H9 (cell line): Measurements from ENCODE around the gene INCENP. TPM values are rescaled to one million over a fixed set of nuclear protein-coding genes. Genes with fewer than 3 reads are reported as not detected.

Experiments
- DNase-seq: peaks from one replicate; pipeline ENCODE4 v3.0.0-alpha.2; 2017
- H2AFZ ChIP-seq: one replicate; pipeline ENCODE4 v1.6.1; 2013; ENCODE audit warnings: mild to moderate bottlenecking, low read length, control low read depth, moderate library complexity
- H2AK5ac ChIP-seq: 2 replicates; pipeline ENCODE4 v1.6.1; 2013; ENCODE audit warnings: low read length, control low read depth, mixed read lengths; ENCODE audit not compliant: insufficient read length
- H2BK120ac ChIP-seq: one replicate; pipeline ENCODE4 v1.6.1; 2013; ENCODE audit warnings: low read depth, mild to moderate bottlenecking, low read length, control low read depth, inconsistent platforms; ENCODE audit not compliant: poor library complexity, severe bottlenecking
- H2BK12ac ChIP-seq: 2 replicates; pipeline ENCODE4 v1.6.1; 2013; ENCODE audit warnings: low read length, control low read depth, mixed read lengths, low read depth; ENCODE audit not compliant: insufficient read length
- H2BK15ac ChIP-seq: 2 replicates; pipeline ENCODE4 v1.6.1; 2013; ENCODE audit warnings: low read depth, low read length, control low read depth
- H2BK20ac ChIP-seq: one replicate; pipeline ENCODE4 v1.6.1; 2013; ENCODE audit warnings: low read depth, mild to moderate bottlenecking, low read length, control low read depth, inconsistent platforms; ENCODE audit not compliant: poor library complexity, severe bottlenecking
- H2BK5ac ChIP-seq: 2 replicates; pipeline ENCODE4 v1.6.1; 2013; ENCODE audit warnings: low read length, control low read depth, mixed read lengths; ENCODE audit not compliant: insufficient read length
- H3K14ac ChIP-seq: 2 replicates; pipeline ENCODE4 v1.6.1; 2013; ENCODE audit warnings: low read length, control low read depth; ENCODE audit not compliant: insufficient read depth
- H3K18ac ChIP-seq: 2 replicates; pipeline ENCODE4 v1.6.1; 2013; ENCODE audit warnings: low read depth, mild to moderate bottlenecking, mixed read lengths, low read length, control low read depth; ENCODE audit not compliant: insufficient read length
- H3K23ac ChIP-seq: 2 replicates; pipeline ENCODE4 v1.6.1; 2013; ENCODE audit warnings: low read length, control low read depth, mixed read lengths, low read depth; ENCODE audit not compliant: insufficient read length
- H3K23me2 ChIP-seq: 2 replicates; pipeline ENCODE4 v1.6.1; 2013; ENCODE audit warnings: low read depth, mild to moderate bottlenecking, mixed read lengths, low read length, control low read depth; ENCODE audit not compliant: insufficient read length, poor library complexity, severe bottlenecking
- H3K27ac ChIP-seq: 2 replicates; pipeline ENCODE4 v1.5.1; 2013; ENCODE audit warnings: low read length, control low read depth, mixed read lengths, low read depth; ENCODE audit not compliant: insufficient read length
- H3K27me3 ChIP-seq: 2 replicates; pipeline ENCODE4 v1.6.1; 2013; ENCODE audit warnings: low read length, control low read depth, inconsistent platforms; ENCODE audit not compliant: insufficient read depth
- H3K4ac ChIP-seq: 2 replicates; pipeline ENCODE4 v1.6.1; 2013; ENCODE audit warnings: low read depth, mild to moderate bottlenecking, control low read depth, inconsistent platforms, low read length, moderate library complexity
- H3K4me1 ChIP-seq: 2 replicates; pipeline ENCODE4 v1.6.1; 2013; ENCODE audit warnings: low read length, control low read depth, inconsistent platforms; ENCODE audit not compliant: insufficient read depth
- H3K4me2 ChIP-seq: 2 replicates; pipeline ENCODE4 v1.6.1; 2013; ENCODE audit warnings: low read length, control low read depth, mixed read lengths; ENCODE audit not compliant: insufficient read length, insufficient read depth
- H3K56ac ChIP-seq: 2 replicates; pipeline ENCODE4 v1.6.1; 2013; ENCODE audit warnings: low read depth, mild to moderate bottlenecking, mixed read lengths, low read length, control low read depth; ENCODE audit not compliant: insufficient read length
- H3K79me1 ChIP-seq: 2 replicates; pipeline ENCODE4 v1.6.1; 2013; ENCODE audit warnings: low read depth, mild to moderate bottlenecking, moderate library complexity, low read length, control low read depth, inconsistent platforms; ENCODE audit not compliant: insufficient read depth, poor library complexity, severe bottlenecking
- H3K79me2 ChIP-seq: 2 replicates; pipeline ENCODE4 v1.6.1; 2013; ENCODE audit warnings: low read length, control low read depth, inconsistent platforms; ENCODE audit not compliant: insufficient read depth
- H3K9ac ChIP-seq: 2 replicates; pipeline ENCODE4 v1.6.1; 2013; ENCODE audit warnings: low read length, control low read depth, mixed read lengths; ENCODE audit not compliant: insufficient read length; ENCODE audit errors: extremely low read depth
- H3K9me3 ChIP-seq: one replicate; pipeline ENCODE4 v1.6.1; 2013; ENCODE audit warnings: low read depth, low read length, inconsistent platforms; ENCODE audit not compliant: control insufficient read depth
- H3T11ph ChIP-seq: one replicate; pipeline ENCODE4 v1.6.1; 2013; ENCODE audit warnings: mild to moderate bottlenecking, low read length, control low read depth, inconsistent platforms
- H4K20me1 ChIP-seq: one replicate; pipeline ENCODE4 v1.6.1; 2013; ENCODE audit not compliant: control insufficient read depth, insufficient read length, insufficient read depth
- H4K5ac ChIP-seq: 2 replicates; pipeline ENCODE4 v1.6.1; 2013; ENCODE audit warnings: low read depth, mild to moderate bottlenecking, mixed read lengths, low read length, control low read depth; ENCODE audit not compliant: insufficient read length
- H4K8ac ChIP-seq: replicated peaks from 2 replicates; pipeline ENCODE4 v1.6.1; 2013; ENCODE audit warnings: low read length, control low read depth, mixed read lengths, low read depth; ENCODE audit not compliant: insufficient read length
- H4K91ac ChIP-seq: 2 replicates; pipeline ENCODE4 v1.6.1; 2013; ENCODE audit warnings: low read depth, mild to moderate bottlenecking, moderate library complexity, mixed read lengths, low read length, control low read depth; ENCODE audit not compliant: insufficient read length
- H3K27ac Mint-ChIP-seq, 3 experiments: 2 replicates in 2 of 3; 3 replicates in 1 of 3; pipeline ENCODE4 v1.8.0; 2020 to 2021; ENCODE audit warnings: mixed read lengths in 3 of 3, mild to moderate bottlenecking in 1 of 3, moderate library complexity in 1 of 3
- H3K27me3 Mint-ChIP-seq: 2 replicates; pipeline ENCODE4 v1.8.0; 2021; ENCODE audit warnings: low read depth, mild to moderate bottlenecking, moderate library complexity, mixed read lengths
- H3K36me3 Mint-ChIP-seq, 3 experiments: 2 replicates in 2 of 3; 3 replicates in 1 of 3; pipeline ENCODE4 v1.8.0; 2020 to 2021; ENCODE audit warnings: low read depth in 3 of 3, mixed read lengths in 3 of 3; ENCODE audit not compliant: insufficient read depth in 1 of 3
- H3K4me1 Mint-ChIP-seq, 2 experiments: 2 replicates each; pipeline ENCODE4 v1.8.0; 2020; ENCODE audit warnings: mixed read lengths in 2 of 2
- H3K4me3 Mint-ChIP-seq, 2 experiments: 2 replicates in 1 of 2; 3 replicates in 1 of 2; pipeline ENCODE4 v1.8.0; 2020 to 2021; ENCODE audit warnings: mild to moderate bottlenecking in 2 of 2, mixed read lengths in 2 of 2, moderate library complexity in 1 of 2
- H3K9me3 Mint-ChIP-seq, 2 experiments: 2 replicates in 1 of 2; 3 replicates in 1 of 2; pipeline ENCODE4 v1.8.0; 2020; ENCODE audit warnings: mild to moderate bottlenecking in 2 of 2, mixed read lengths in 2 of 2, moderate library complexity in 1 of 2
- WGBS: extraction: QIAGEN DNeasy Blood & Tissue Kit; methylation state at CpG from one replicate; pipeline ENCODE4 v1.1.7; 2013; ENCODE audit warnings: missing lambda C conversion rate, low lambda C conversion rate, mixed read lengths; ENCODE audit not compliant: insufficient read length; ENCODE audit errors: extremely low coverage; 5-methylcytosine and 5-hydroxymethylcytosine counted together
- total RNA-seq: library from RNA; stranded (reverse); gene quantifications from 2 replicates; pipeline ENCODE4 v1.2.1, GENCODE V29; 2021
- TF ChIP-seq, protein P1 (sequence below): fragments of 200-600 bp; sonication (generic); conservative IDR thresholded peaks from 3 replicates; pipeline ENCODE4 v1.8.0; 2021; ENCODE audit warnings: antibody characterized with exemption, mild to moderate bottlenecking

Gene INCENP
- total RNA-seq, 1 experiment from 2014 or later, result 99.9 TPM

DNA sequence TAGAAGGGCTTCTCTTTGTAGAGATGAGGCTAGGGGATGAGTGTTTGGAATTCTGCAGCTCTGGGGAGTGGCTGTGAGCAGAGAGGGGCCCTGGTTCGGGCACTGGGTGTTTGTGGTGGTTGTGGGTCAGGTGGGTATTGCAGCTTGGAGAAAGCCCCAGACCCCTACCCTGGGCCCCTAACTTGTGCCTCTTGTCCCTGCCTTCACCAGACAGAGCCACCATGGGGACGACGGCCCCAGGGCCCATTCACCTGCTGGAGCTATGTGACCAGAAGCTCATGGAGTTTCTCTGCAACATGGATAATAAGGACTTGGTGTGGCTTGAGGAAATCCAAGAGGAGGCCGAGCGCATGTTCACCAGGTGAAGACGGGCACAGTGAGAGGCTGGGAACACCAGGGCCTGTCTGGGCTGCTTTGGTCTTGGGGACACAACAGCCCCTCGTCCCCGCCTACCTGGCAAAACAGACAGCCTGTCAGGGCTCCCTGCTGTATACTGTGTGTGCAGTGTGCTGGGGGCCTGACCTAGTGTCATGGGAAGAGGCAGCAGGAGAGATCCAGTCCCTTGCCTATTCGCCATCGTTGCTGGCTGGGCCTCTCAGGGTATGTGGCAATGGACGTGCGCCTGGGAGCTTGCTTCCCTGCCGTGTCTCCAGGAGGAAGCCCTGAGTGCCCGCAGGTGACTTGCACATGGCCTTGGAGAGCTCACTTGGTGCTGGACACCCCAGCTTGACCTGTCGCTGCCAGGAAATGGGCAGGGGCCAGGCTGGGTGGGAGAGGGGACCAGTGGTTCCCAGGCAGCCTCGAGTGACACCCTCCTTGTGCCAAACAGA is 4.3 kb downstream of the INCENP start:
- peaks cover 15 to 22% of the 10 kb centered on the region in 2 experiments for H3K4me1 Mint-ChIP-seq
- H3K27ac Mint-ChIP-seq, result no peak overlapping the region
- no peak overlapping the region for H3K27ac ChIP-seq
- no peak overlapping the region for H4K91ac ChIP-seq
- H3K79me2 ChIP-seq, result peaks cover 42% of the 10 kb centered on the region; the same call in 1 of the 2 replicates
- no peak overlapping the region for H2BK15ac ChIP-seq
- H3K9me3 ChIP-seq, result no peaks in the 10 kb centered on the region
- no peak overlapping the region for H3K14ac ChIP-seq
- H2BK120ac ChIP-seq, result no peak overlapping the region
- H3K4me1 ChIP-seq, result peaks cover 2% of the 10 kb centered on the region; the same call in 1 of the 2 replicates
- H3K4me3 Mint-ChIP-seq, result no peak overlapping the region
- no peak overlapping the region for H3K56ac ChIP-seq
- no peak overlapping the region for H2AK5ac ChIP-seq
- H2AFZ ChIP-seq, result no peak overlapping the region
- H3T11ph ChIP-seq, result no peak overlapping the region
- peaks cover 8% of the 10 kb centered on the region for H3K23me2 ChIP-seq
- no peaks in the 10 kb centered on the region for H4K20me1 ChIP-seq
- no peaks in the 10 kb centered on the region for H3K27me3 ChIP-seq
- no peak overlapping the region for H3K4me2 ChIP-seq
- DNase-seq, result no peak
- no peak overlapping the region for H3K9ac ChIP-seq
- H4K8ac ChIP-seq, result no peak overlapping the region
- no CpG with 5 or more reads among the region's 16 CpGs for WGBS
- no peaks in the 10 kb centered on the region for H3K27me3 Mint-ChIP-seq
- H3K79me1 ChIP-seq, result peaks cover 18% of the 10 kb centered on the region
- TF ChIP-seq, protein P1, sequence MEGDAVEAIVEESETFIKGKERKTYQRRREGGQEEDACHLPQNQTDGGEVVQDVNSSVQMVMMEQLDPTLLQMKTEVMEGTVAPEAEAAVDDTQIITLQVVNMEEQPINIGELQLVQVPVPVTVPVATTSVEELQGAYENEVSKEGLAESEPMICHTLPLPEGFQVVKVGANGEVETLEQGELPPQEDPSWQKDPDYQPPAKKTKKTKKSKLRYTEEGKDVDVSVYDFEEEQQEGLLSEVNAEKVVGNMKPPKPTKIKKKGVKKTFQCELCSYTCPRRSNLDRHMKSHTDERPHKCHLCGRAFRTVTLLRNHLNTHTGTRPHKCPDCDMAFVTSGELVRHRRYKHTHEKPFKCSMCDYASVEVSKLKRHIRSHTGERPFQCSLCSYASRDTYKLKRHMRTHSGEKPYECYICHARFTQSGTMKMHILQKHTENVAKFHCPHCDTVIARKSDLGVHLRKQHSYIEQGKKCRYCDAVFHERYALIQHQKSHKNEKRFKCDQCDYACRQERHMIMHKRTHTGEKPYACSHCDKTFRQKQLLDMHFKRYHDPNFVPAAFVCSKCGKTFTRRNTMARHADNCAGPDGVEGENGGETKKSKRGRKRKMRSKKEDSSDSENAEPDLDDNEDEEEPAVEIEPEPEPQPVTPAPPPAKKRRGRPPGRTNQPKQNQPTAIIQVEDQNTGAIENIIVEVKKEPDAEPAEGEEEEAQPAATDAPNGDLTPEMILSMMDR, result no peak
- H3K9me3 Mint-ChIP-seq, result no peaks in the 10 kb centered on the region; a peak in 2 of 5 replicates
- no peak overlapping the region for H4K5ac ChIP-seq
- no peak overlapping the region for H3K4ac ChIP-seq
- peaks cover 46 to 66% (median 59%) of the 10 kb centered on the region in 3 experiments for H3K36me3 Mint-ChIP-seq
- H2BK20ac ChIP-seq, result no peak overlapping the region
- no peak overlapping the region for H2BK5ac ChIP-seq
- H2BK12ac ChIP-seq, result no peak overlapping the region
- no peak overlapping the region for H3K23ac ChIP-seq
- no peak overlapping the region for H3K18ac ChIP-seq
